Measurements from ENCODE around the gene SLC3A2. TPM values are rescaled to one million over a fixed set of nuclear protein-coding genes. Genes with fewer than 3 reads are reported as not detected.
"Not testable (repeated sequence)": the region's sequence is repeated elsewhere in the genome, so short reads cannot be mapped to it uniquely, and the experiment has no call there.

SLC3A2 gene
- total RNA-seq, 1 donor: 259 TPM

- TF ChIP-seq CTCF (IDR thresholded peaks at IDR 0.05; ENCODE audit: extremely low read depth, low read depth, low read length): no peak
- H2AFZ ChIP-seq (ENCODE audit: low read length): peak within 1 kb of the TSS; percentile 82
- H3K4me2 ChIP-seq (ENCODE audit: insufficient read depth, low read length): peak within 1 kb of the TSS; percentile 97
- peaks cover 82% of the 10 kb centered on the region for H3K79me2 ChIP-seq (ENCODE audit: insufficient read depth, low read length)
- DNase-seq (ENCODE audit: insufficient read length, low spot score, missing footprints): peak; percentile 89
- peaks cover 14% of the 10 kb centered on the region for H3K4me1 ChIP-seq (ENCODE audit: insufficient read depth, low read length)
- H3K36me3 ChIP-seq (ENCODE audit: insufficient read depth, low read length): peaks cover 46% of the 10 kb centered on the region
- H3K4me3 ChIP-seq (ENCODE audit: insufficient read depth, low read length): peak within 1 kb of the TSS; percentile 99
- no peaks in the 10 kb centered on the region for H3K9me3 ChIP-seq (ENCODE audit: low read depth, low read length)
- H3K27ac ChIP-seq (ENCODE audit: low read depth, low read length): peak within 1 kb of the TSS; percentile 97
- H4K20me1 ChIP-seq (ENCODE audit: insufficient read depth, low read length): peaks cover 28% of the 10 kb centered on the region
- no peaks in the 10 kb centered on the region for H3K27me3 ChIP-seq (ENCODE audit: insufficient read depth, low read length)
Measured at GRCh38 chr11:62832336-62833234, 48.1 kb upstream of the SLC3A2 start, which contains the start of gene TEX54. Gene TEX54, minus strand, starts transcription at chr11:62832841.

- H2AFZ ChIP-seq (ENCODE audit: low read length): no peak overlapping the region
- H3K36me3 ChIP-seq (ENCODE audit: insufficient read depth, low read length): peaks cover 32% of the 10 kb centered on the region
- no peaks in the 10 kb centered on the region for H3K9me3 ChIP-seq (ENCODE audit: low read depth, low read length)
- no peak overlapping the region for H3K4me2 ChIP-seq (ENCODE audit: insufficient read depth, low read length)
- no peaks in the 10 kb centered on the region for H3K27me3 ChIP-seq (ENCODE audit: insufficient read depth, low read length)
- H3K4me3 ChIP-seq (ENCODE audit: insufficient read depth, low read length): no peak overlapping the region
- peaks cover 13% of the 10 kb centered on the region for H4K20me1 ChIP-seq (ENCODE audit: insufficient read depth, low read length)
- H3K4me1 ChIP-seq (ENCODE audit: insufficient read depth, low read length): peaks cover 22% of the 10 kb centered on the region
- H3K27ac ChIP-seq (ENCODE audit: low read depth, low read length): no peak overlapping the region
- DNase-seq (ENCODE audit: insufficient read length, low spot score, missing footprints): no peak
- no peak for TF ChIP-seq CTCF (IDR thresholded peaks at IDR 0.05; ENCODE audit: extremely low read depth, low read depth, low read length)
- H3K79me2 ChIP-seq (ENCODE audit: insufficient read depth, low read length): peaks cover 74% of the 10 kb centered on the region
Measured at GRCh38 chr11:62835336-62835735, 45.4 kb upstream of the SLC3A2 start.

GRCh38 chr11:62839050-62839945, 41.4 kb upstream of the SLC3A2 start, which contains the start of gene WDR74:
Gene WDR74, minus strand, starts transcription at chr11:62839590. Its CDS starts 20 bp downstream, at chr11:62839570.
- H3K9me3 ChIP-seq (ENCODE audit: low read depth, low read length): no peaks in the 10 kb centered on the region
- H3K4me2 ChIP-seq (ENCODE audit: insufficient read depth, low read length): peak within 1 kb of the TSS; percentile 89
- H3K36me3 ChIP-seq (ENCODE audit: insufficient read depth, low read length): peaks cover 20% of the 10 kb centered on the region
- DNase-seq (ENCODE audit: insufficient read length, low spot score, missing footprints): peak; percentile 96
- peak within 1 kb of the TSS; percentile 95 for H3K4me3 ChIP-seq (ENCODE audit: insufficient read depth, low read length)
- H4K20me1 ChIP-seq (ENCODE audit: insufficient read depth, low read length): no peaks in the 10 kb centered on the region
- H3K27ac ChIP-seq (ENCODE audit: low read depth, low read length): peak within 1 kb of the TSS; percentile 90
- H2AFZ ChIP-seq (ENCODE audit: low read length): peak within 1 kb of the TSS; percentile 74
- H3K27me3 ChIP-seq (ENCODE audit: insufficient read depth, low read length): no peaks in the 10 kb centered on the region
- H3K4me1 ChIP-seq (ENCODE audit: insufficient read depth, low read length): peaks cover 23% of the 10 kb centered on the region
- no peak for TF ChIP-seq CTCF (IDR thresholded peaks at IDR 0.05; ENCODE audit: extremely low read depth, low read depth, low read length)
- H3K79me2 ChIP-seq (ENCODE audit: insufficient read depth, low read length): peaks cover 46% of the 10 kb centered on the region

GRCh38 chr11:62840721-62841360, 39.9 kb upstream of the SLC3A2 start:
- not testable (repeated sequence) for H3K36me3 ChIP-seq (ENCODE audit: insufficient read depth, low read length); H2AFZ ChIP-seq (ENCODE audit: low read length); H3K9me3 ChIP-seq (ENCODE audit: low read depth, low read length); H3K27me3 ChIP-seq (ENCODE audit: insufficient read depth, low read length); H4K20me1 ChIP-seq (ENCODE audit: insufficient read depth, low read length)
- DNase-seq (ENCODE audit: insufficient read length, low spot score, missing footprints): peak; percentile 69
- H3K27ac ChIP-seq (ENCODE audit: low read depth, low read length): peak overlapping the region; percentile 90
- H3K4me2 ChIP-seq (ENCODE audit: insufficient read depth, low read length): peak overlapping the region; percentile 89
- H3K4me3 ChIP-seq (ENCODE audit: insufficient read depth, low read length): peak overlapping the region; percentile 95
- H3K79me2 ChIP-seq (ENCODE audit: insufficient read depth, low read length): peaks cover 31% of the 10 kb centered on the region
- H3K4me1 ChIP-seq (ENCODE audit: insufficient read depth, low read length): peaks cover 23% of the 10 kb centered on the region
